ENCODE data around the gene DEGS2.

DNA sequence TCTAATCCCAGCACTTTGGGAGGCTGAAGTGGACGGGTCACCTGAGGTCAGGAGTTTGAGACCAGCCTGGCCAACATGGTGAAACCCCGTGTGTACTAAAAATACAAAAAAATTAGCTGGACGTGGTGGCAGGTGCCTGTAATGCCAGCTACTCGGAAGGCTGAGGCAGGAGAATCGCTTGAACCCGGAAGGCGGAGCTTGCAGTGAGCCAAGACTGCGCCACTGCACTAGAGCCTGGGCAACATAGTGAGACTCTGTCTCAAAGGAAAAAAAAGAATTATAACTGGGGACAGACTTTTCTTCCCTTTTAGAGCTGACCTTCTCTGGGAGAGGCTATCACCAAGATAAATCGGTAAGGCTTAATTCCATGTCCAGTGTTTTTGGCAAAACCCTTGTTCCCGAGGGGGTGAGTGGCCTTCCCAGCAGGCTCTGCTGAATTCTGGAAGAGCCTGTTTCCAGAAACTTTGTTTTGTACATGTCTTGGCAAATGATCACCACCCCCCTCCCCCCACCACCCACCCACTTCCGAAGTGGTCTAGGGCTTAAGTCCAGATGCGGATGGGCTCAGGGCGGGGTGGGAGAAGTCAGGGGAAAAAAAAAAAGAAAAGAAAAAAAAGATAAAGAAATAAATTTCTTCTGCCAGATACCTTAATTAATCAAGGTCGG lies 32.3 kb upstream of the DEGS2 start:
- TF ChIP-seq, protein P1, sequence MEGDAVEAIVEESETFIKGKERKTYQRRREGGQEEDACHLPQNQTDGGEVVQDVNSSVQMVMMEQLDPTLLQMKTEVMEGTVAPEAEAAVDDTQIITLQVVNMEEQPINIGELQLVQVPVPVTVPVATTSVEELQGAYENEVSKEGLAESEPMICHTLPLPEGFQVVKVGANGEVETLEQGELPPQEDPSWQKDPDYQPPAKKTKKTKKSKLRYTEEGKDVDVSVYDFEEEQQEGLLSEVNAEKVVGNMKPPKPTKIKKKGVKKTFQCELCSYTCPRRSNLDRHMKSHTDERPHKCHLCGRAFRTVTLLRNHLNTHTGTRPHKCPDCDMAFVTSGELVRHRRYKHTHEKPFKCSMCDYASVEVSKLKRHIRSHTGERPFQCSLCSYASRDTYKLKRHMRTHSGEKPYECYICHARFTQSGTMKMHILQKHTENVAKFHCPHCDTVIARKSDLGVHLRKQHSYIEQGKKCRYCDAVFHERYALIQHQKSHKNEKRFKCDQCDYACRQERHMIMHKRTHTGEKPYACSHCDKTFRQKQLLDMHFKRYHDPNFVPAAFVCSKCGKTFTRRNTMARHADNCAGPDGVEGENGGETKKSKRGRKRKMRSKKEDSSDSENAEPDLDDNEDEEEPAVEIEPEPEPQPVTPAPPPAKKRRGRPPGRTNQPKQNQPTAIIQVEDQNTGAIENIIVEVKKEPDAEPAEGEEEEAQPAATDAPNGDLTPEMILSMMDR (IDR thresholded peaks at IDR 0.05), result no peak
- no peak for TF ChIP-seq POLR2A (IDR thresholded peaks at IDR 0.05)

All from right lobe of liver (tissue), 4 donors.